DMS 273 (cell line): ENCODE results near the gene CALN1.
"Not testable (repeated sequence)": the region's sequence is repeated elsewhere in the genome, so short reads cannot be mapped to it uniquely, and the experiment has no call there.

ENCODE experiments used
- DNase-seq: peaks from one replicate; lab custom pipeline; 2025; ENCODE audit not compliant: unreplicated experiment; lab: John Stamatoyannopoulos, UW

The CALN1 gene

GRCh38 chr7:72412121-72412618 is at the start of gene CALN1:
CALN1 (minus strand) TSS chr7:72412338.
- DNase-seq: not testable (repeated sequence)

DNA sequence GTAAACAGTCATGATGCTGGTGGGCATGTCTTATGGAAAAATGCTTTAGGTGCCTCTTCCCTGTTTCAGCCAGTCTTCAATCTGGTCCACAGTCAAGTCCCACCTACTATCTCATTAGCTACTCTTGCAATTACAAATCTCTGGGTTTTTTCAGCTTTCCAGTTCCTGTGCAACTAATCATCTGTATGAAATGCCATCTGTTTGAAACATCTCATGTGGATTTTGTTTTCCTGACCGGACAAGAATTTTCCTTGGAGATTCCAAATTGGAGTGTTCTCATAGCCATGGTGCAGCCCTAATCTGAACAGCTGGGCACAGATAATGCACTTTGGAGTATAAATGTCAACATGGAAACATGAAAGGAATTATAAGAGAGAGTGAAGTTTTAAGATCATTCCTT is 41.3 kb upstream of the CALN1 start:
- DNase-seq: no peak

DNA sequence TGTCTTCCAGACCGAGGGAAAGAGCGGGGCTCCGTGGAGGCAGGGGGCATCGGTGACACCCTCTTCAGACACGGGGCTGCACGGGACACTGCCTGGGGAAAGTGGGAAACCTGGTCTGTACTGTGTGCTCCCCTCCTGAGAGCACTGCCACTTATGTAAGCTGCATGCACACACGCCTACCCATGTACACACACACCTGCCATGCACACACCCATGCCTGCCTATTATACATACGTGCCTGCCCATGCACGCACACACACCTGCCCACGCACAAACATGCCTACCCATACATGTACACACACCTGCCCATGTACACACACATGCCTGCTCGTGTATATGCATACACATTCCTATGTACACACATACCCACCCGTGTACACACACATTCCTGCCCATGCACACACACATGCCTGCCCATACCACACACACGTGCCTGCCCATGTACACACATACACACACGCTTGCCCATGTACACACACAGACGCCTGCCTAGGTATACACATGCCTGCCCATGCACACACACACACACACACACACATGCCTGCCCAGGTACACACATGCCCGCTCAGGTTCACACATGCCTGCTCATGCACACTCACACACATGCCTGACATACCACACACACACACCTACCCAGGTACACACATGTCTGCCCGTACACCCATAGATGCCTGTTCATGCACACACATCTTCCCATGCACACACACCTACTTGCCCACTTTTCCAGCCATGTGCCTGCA is 35.5 kb upstream of the CALN1 start:
- no peak for DNase-seq

DNA sequence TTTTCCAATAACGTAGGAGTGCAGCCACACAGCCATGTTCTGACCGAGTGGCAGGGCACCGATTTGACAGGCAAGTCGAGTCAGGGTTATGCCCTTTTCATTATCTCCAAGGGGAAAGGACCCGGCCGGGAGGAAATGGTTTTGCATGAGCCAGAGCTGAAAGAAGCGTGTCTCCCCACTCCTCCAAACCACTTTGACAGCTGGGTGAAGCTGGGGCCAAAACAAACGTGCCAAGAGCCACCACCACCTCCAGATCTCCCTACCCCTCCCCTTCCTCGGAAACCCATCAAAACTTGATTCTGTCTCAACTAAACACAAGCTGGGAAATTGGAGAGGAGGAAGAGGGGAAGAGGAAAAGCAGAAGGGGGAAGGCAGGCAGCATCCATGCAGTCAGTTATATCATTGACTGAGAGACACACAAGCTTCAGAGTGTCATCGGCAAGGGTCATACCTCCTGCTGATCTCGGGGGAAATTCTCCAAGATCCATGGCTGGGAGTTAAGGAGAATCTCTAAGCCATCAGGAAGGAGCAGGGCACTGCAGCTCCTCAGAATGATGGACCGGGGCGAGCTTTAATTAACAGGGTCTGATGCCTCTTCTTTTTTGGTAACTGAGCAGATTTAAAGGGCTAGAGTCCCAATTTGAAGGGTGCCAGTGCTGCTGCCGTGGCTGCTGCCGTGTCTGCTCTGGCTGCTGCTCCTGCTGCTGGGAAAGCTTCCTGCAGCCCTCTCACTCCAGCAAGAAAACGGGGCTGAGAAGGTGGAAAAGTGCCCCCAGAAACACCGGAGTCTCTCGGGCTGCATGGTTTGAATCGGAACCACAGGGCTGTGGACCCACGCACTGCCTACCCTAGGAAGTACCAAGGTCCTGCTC is 34.7 kb upstream of the CALN1 start:
- DNase-seq: peak; percentile 61

DNA sequence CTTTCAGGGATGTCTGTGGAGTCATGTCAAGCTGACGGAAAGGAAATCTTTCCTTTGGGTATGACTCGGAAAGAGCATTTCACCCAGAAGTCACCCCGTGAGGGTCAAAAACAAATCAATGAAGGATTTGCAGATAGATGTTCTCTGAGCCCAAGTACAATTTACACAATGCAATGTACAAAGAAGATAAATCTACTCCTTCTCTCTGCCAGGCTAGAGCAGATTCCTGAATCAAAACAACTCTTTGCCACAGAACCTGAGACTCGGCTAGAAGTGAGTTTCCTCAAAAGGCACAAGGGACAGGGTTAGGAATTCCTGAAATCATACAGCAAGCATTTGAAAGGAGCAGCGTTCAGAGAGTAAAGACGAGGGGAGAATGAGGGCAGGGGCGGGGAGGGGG is 34.0 kb upstream of the CALN1 start:
- no peak for DNase-seq

GRCh38 chr7:72445580-72445979 is 33.4 kb upstream of the CALN1 start:
- DNase-seq: no peak

- no peak for DNase-seq
Observed at GRCh38 chr7:72445075-72445474, 32.9 kb upstream of the CALN1 start.

GRCh38 chr7:72444026-72444776 is 32.1 kb upstream of the CALN1 start:
- no peak for DNase-seq

- no peak for DNase-seq
Observed at GRCh38 chr7:72441791-72442190, 29.7 kb upstream of the CALN1 start.

GRCh38 chr7:72438491-72438890 is 26.4 kb upstream of the CALN1 start:
- DNase-seq: no peak

- no peak for DNase-seq
Observed at GRCh38 chr7:72437610-72438009, 25.5 kb upstream of the CALN1 start.

DNA sequence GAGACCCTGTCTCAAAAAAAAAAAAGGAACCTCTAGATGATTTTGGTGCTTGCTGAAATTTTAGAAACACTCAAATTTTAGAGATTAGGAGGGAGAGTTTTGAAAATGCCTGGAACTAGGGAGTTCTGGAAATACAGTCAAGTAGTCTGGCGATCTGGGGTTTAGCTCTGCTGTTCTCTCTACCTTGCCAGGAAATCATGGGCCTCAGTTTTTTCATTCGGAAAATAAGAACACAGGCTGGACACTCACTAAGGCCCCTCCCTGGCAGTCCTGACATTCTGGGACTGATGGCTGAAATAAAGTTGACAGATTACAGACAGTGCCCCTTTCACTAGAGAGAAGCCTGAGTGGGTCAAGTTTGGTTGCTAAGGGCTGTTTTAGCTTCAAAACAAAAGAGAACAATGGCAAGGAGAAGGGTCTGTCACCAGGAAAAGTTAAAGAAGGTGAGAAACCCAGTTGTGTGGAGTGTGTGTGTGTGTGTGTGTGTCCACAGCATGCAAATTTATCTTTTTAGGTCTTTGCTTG is 25.0 kb upstream of the CALN1 start:
- DNase-seq: no peak

- DNase-seq: peak; percentile 68
Observed at GRCh38 chr7:72435925-72436480, 23.9 kb upstream of the CALN1 start.

DNA sequence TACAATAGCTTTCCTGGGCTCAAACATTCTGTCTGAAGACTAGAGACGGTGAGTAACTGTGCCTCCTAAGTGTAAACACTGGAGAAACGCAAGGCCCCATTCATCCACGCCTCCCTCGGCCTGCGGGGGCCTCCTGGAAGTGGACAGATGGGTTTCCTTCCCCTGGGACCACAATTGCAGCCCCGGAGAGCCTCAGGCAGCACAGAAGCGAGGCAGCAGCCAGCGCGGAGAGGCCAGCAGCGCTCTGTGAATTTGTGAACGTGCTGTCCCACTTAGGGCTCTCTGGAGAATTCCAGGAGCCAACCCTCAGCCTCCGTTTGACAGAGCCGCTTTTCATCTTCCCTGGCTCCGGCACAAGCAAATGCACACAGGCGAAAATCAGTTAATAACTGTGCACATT is 23.2 kb upstream of the CALN1 start:
- DNase-seq: peak; percentile 96

- DNase-seq: no peak
Observed at GRCh38 chr7:72430531-72430930, 18.4 kb upstream of the CALN1 start.

DNA sequence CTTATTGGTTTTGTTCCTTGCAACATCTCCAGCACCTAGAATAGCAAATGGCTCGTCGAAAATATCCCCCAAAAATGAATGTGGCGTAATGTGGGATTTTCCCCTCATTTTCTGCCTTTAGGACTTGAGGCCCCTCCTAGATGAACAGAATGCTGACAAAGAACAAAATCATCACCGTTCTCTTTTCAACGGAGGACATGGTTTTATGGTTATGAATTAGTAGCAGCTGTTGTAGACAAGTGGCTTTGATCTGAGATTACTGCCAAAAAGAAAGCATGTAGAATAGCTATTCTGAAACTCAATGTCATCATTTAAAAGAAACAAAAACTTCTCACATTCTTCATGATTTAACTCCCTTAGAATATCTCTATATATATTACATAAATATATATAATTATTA is 17.2 kb upstream of the CALN1 start:
- DNase-seq: no peak

- DNase-seq: no peak
Observed at GRCh38 chr7:72416846-72417245, 4.7 kb upstream of the CALN1 start.

- DNase-seq: no peak
Observed at GRCh38 chr7:72415586-72415985, 3.4 kb upstream of the CALN1 start.

DNA sequence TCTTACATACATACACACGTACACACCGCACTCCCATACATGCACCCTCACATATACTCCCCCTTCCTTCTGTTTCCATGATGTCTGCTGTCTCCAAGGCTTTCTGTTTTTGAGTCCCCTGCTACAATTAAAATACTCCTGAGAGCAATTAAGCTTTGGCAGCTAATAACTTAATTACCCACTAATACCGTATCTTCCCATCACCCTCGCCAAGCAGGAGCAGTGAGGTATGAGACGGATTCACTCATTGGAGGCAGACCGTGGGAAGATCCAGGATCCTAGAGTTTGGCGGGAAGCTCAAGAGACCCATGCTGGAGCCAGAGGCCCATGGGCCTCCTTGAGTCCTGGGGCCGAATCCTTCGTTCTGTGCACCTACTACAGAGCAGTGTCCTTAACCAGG is 1.7 kb upstream of the CALN1 start:
- DNase-seq: no peak

DNA sequence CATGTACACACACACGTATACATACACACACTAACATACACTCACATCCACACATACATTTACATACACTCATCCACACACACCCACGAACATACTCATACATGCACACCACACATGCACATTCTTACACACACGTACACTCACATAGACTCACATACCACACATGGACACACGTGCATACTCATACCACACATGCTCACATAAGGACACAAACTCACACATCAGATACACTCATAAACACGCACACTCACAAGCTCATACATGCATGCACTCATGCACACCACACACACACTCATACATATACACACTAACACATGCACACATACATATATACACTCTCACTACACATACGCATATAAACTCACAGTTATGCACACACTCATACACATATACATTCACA is 1.2 kb upstream of the CALN1 start:
- DNase-seq: no peak

- no peak for DNase-seq
Observed at GRCh38 chr7:72411419-72411818, 719 bp downstream of the CALN1 start.
